GM21576 (cell line): ENCODE data around the gene HIVEP2.

Experiments used
- ATAC-seq: cut with Tn5 transposase; IDR thresholded peaks from one replicate; pipeline ENCODE4 v1.9.1; 2021; ENCODE audit warnings: mild to moderate bottlenecking, moderate library complexity; ENCODE audit not compliant: unreplicated experiment

The HIVEP2 gene

GRCh38 chr6:142918339-142919042, 26.5 kb downstream of the HIVEP2 start:
- no peak for ATAC-seq

- ATAC-seq = no peak
Measured at GRCh38 chr6:142916881-142917280, 28.1 kb downstream of the HIVEP2 start.

GRCh38 chr6:142914937-142915697, 29.9 kb downstream of the HIVEP2 start:
- no peak for ATAC-seq

- ATAC-seq = no peak
Measured at GRCh38 chr6:142914369-142914768, 30.6 kb downstream of the HIVEP2 start.

GRCh38 chr6:142913511-142914047, 31.4 kb downstream of the HIVEP2 start:
- peak; percentile 92 for ATAC-seq

- peak; percentile 63 for ATAC-seq
Measured at GRCh38 chr6:142913036-142913510, 31.9 kb downstream of the HIVEP2 start.

- no peak for ATAC-seq
Measured at GRCh38 chr6:142912125-142912524, 32.9 kb downstream of the HIVEP2 start.

- ATAC-seq = no peak
Measured at GRCh38 chr6:142911430-142911829, 33.5 kb downstream of the HIVEP2 start.

GRCh38 chr6:142909686-142910085, 35.3 kb downstream of the HIVEP2 start:
- no peak for ATAC-seq

- no peak for ATAC-seq
Measured at GRCh38 chr6:142908235-142908634, 36.7 kb downstream of the HIVEP2 start.

GRCh38 chr6:142907544-142907943, 37.4 kb downstream of the HIVEP2 start:
- ATAC-seq = peak; percentile 6

- ATAC-seq = peak; percentile 74
Measured at GRCh38 chr6:142906945-142907470, 38.0 kb downstream of the HIVEP2 start.

- no peak for ATAC-seq
Measured at GRCh38 chr6:142903812-142904211, 41.2 kb downstream of the HIVEP2 start.

GRCh38 chr6:142902636-142903053, 42.3 kb downstream of the HIVEP2 start:
- peak; percentile 67 for ATAC-seq

- ATAC-seq = no peak
Measured at GRCh38 chr6:142901611-142902010, 43.4 kb downstream of the HIVEP2 start.

GRCh38 chr6:142900227-142900971, 44.6 kb downstream of the HIVEP2 start:
- ATAC-seq = no peak

- ATAC-seq = no peak
Measured at GRCh38 chr6:142898927-142899895, 45.8 kb downstream of the HIVEP2 start.

GRCh38 chr6:142897659-142898058, 47.3 kb downstream of the HIVEP2 start:
- no peak for ATAC-seq

- ATAC-seq = no peak
Measured at GRCh38 chr6:142896732-142897131, 48.2 kb downstream of the HIVEP2 start.

- ATAC-seq = no peak
Measured at GRCh38 chr6:142893088-142893487, 51.9 kb downstream of the HIVEP2 start.
